A673 (cell line): ENCODE results near the gene LRRC9.

Experiments
- CTCF ChIP-seq: fragments of 300-800, 200-600 bp; sonication (generic); conservative IDR thresholded peaks from 2 replicates; pipeline ENCODE4 v1.5.1; 2017; ENCODE audit warnings: low read depth, mild to moderate bottlenecking, antibody characterized with exemption, low read length, moderate library complexity, mixed read lengths
- EZH2 ChIP-seq: fragments of 200-600 bp; sonication (generic); IDR thresholded peaks from 2 replicates; pipeline ENCODE4 v1.6.1; 2017; ENCODE audit warnings: borderline replicate concordance, low read depth, mild to moderate bottlenecking, mixed read lengths, antibody characterized with exemption, low read length; ENCODE audit not compliant: poor library complexity, severe bottlenecking

GRCh38 chr14:60014402-60014801 lies 94.5 kb downstream of the LRRC9 start:
- TF ChIP-seq EZH2 (no peak), CTCF (no peak)
